ENCODE data around the gene EIF4E2.

The EIF4E2 gene

GRCh38 chr2:232604535-232604934 lies 54.0 kb downstream of the EIF4E2 start:
- FAIRE-seq: no peak

- FAIRE-seq: no peak
Measured at GRCh38 chr2:232607011-232607410, 56.5 kb downstream of the EIF4E2 start.

GRCh38 chr2:232609607-232610006 lies 59.1 kb downstream of the EIF4E2 start:
- no peak for FAIRE-seq

- FAIRE-seq: no peak
Measured at GRCh38 chr2:232610081-232610480, 59.6 kb downstream of the EIF4E2 start.

GRCh38 chr2:232611061-232611460 lies 60.6 kb downstream of the EIF4E2 start:
- FAIRE-seq: no peak

GRCh38 chr2:232611559-232612218 lies 61.2 kb downstream of the EIF4E2 start:
- FAIRE-seq: no peak

- FAIRE-seq: no peak
Measured at GRCh38 chr2:232613538-232614134, 63.1 kb downstream of the EIF4E2 start.

- no peak for FAIRE-seq
Measured at GRCh38 chr2:232615339-232615738, 64.8 kb downstream of the EIF4E2 start.
